GM23248 (cell line): ENCODE data around the gene TSEN34.
"Not testable (repeated sequence)": the region's sequence is repeated elsewhere in the genome, so short reads cannot be mapped to it uniquely, and the experiment has no call there.

Source experiments
- EZH2 ChIP-seq: fragments of 200-600 bp; sonication (generic); IDR thresholded peaks from 2 replicates; pipeline ENCODE4 v1.6.1; 2018; ENCODE audit warnings: antibody characterized with exemption, mild to moderate bottlenecking; ENCODE audit not compliant: insufficient read depth, poor library complexity, severe bottlenecking
- EZH2phosphoT487 ChIP-seq: fragments of 200-600 bp; sonication (generic); IDR thresholded peaks from 2 replicates; pipeline ENCODE4 v1.6.1; 2018; ENCODE audit warnings: antibody characterized with exemption, moderate library complexity, mild to moderate bottlenecking, low read depth; ENCODE audit not compliant: insufficient read depth

DNA sequence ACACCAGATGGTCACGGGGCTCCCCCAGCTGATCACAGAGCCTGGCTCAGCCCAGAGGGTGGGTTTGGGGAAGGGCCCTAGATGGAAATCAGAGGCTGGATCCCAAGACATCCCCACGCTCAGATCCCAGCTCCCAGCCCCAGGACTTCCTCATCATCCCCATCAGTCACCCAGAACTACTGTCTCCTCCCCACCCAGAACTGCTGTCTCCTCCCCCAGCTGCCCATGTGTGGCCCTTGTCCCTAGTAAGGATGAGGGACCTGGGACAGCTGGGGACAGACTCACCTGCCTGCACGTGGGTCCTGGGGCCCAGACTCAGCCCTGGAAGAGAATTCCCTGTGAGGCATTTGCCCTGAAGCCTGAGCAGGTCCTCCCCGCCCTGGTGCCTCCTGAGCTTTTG lies 51.1 kb downstream of the TSEN34 start:
- not testable (repeated sequence) for TF ChIP-seq EZH2phosphoT487, EZH2
